HG03575 (cell line): ENCODE data around the gene PEX16.

Source experiments
- ATAC-seq: cut with Tn5 transposase; IDR thresholded peaks from one replicate; pipeline ENCODE4 v1.9.1; 2021; ENCODE audit not compliant: unreplicated experiment, insufficient number of reproducible peaks, low FRiP score; ENCODE audit errors: extremely low read depth

Gene PEX16

DNA sequence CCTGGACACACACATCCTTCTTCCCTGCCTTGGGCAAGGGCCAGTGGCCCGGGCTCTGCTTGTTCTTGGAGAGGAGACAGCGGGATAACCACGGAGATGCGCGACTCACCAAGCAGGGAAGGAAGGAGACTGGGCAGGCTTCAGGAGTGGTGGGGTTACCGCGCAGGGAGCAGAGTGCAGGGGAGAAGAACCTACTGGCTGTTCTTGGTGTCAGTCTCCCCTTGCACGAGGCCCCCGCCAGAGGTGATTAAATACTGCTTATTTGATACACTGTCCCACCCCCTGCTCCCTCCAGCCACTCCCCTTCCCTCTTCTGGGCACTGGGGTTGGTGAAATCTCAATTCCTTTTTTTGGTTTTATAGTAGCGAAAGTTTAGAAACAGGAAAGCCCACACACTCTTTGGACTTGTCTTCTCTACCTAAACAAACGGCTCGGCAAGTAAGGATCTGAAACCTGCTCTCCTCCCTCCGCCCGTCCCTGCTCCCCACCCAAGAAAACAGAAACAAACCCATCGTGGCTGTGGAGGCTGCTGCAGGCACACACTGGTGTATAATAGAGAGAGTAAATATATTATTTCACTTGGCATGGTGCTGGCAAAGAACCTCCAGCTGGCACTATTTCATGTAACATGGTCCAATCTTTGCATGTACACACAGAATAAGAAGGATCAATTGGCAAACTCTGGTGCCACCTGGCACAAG lies 15.6 kb upstream of the PEX16 start:
- no peak for ATAC-seq

DNA sequence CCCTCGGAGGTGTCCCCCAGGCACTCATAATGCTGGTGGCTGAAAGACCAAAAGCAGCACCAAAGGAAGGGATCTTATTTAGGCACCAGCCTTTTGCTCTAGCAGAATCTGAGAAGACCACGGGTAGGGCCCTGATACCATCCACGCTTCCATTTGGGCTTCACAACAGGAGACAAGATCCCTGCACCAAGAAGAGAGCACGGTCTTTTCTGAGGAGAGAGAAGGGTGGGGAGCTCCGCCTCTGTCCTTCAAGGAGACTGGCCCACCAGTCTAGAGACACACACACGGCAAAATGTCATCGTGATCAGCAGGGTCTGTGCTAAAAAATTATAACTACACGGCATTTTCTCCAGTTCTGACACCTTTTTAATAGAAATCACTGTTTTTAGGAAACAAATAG lies 14.5 kb upstream of the PEX16 start:
- ATAC-seq, result no peak

DNA sequence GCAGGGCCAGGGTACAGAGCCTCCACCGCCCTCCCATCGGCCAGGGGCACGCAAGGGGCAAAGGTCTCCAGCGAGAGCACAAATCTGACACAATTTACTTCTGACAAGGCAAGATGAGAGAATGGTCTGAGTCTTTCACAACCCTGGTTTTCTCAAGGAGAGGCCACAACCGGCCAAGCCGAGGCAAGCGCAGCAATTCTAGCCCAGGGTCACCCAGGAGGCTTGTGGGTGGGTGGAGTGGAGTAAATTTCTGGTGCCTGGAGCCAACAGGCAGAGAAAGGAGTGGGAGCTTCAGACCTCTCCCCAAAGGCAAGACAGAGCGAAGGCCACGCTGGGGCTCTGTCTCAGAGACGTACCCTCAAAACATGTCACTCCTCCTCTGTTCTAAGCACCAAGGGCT lies 14.1 kb upstream of the PEX16 start:
- no peak for ATAC-seq

DNA sequence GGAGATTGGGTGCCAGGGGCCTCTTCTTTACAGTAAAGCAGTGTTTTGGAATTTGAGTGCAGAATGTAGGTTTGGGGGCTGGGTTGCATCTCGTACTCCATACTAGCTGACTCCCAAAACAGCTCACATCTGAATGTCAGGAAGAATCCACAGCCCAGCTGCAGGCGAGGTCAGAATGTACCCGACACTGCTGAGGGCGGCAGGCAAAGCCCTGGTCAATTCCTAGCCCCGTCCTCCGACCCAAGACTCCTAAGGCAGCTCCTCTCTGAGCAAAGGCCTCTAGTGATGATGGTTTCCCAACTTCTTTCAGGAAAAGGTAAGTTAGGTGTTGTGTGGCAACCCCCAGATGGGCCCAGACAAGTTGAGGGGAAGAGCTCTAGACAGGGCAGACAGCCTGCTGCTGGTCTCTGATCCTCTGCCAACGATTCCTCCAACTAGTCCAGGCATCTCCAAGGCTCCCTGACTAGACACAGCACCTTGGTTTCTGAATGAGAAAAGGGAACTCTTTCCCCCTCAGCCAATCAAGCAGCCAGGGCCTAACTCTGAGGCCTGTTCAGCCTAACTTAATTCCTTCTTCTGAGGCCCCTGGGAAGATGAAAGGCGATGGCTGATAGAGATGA lies 13.4 kb upstream of the PEX16 start:
- ATAC-seq, result no peak

DNA sequence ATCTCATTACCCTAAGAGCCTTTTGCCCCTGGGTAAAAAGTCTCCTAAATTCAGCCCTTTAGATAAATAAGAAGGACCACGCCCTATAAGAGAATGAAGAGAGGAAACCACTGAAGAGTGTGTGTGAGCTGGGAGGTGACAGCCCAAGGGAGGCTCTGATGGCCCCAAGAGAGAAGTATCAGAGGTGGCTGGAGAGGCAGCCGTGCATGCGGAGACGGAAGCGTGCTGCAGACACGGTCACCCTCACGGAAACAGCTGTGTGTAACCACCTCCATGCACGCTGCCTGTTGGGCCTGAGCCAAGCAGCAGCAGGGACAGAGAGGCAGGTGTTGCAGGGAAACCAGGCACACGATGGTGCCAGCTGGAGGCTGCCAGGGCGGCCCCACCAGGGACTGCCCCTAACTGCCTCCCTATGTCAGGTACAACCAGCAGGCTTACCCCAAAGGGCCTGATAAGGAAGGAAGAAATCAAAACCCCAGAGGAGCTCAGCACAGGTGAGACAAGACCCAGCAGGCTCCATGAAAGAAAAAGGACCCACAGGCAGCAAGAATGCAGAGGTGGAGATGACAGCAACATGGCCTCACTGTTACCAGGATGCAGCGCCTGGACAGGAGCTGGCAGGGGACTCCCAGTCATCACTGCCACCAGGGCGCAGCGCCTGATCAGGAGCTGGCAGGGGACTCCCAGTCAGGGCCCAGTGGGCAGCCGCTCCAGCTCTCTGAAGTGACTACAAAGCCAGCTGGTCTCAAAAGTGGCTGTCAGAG lies 12.5 kb upstream of the PEX16 start:
- ATAC-seq, result peak; percentile 81

DNA sequence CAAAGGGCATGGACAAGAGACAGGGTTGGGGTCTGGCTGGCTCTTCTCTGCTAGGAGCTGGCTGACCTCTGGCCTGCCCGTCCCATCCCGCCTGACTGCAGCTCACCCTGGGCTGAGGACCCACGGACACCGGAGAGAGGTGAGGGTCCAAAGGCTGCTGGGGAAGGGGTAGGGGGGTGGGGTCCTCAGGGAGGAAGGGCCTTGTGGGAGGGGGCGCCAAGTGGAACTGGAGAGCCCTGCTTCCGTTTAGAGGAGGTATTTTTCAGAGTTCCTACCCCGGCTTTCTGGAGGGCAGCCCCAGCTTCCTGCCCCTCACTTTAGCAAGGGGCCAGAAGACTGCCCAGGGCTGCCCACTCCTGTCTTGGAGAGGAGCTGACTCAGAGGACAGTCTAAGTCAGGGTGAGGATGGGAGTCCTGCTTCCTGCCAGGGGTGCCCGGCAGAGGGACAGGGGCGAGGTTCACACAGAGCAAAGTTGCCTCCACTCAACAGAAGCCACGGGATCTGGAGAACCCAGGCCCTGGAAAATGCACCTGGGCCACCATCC lies 11.9 kb upstream of the PEX16 start:
- no peak for ATAC-seq

DNA sequence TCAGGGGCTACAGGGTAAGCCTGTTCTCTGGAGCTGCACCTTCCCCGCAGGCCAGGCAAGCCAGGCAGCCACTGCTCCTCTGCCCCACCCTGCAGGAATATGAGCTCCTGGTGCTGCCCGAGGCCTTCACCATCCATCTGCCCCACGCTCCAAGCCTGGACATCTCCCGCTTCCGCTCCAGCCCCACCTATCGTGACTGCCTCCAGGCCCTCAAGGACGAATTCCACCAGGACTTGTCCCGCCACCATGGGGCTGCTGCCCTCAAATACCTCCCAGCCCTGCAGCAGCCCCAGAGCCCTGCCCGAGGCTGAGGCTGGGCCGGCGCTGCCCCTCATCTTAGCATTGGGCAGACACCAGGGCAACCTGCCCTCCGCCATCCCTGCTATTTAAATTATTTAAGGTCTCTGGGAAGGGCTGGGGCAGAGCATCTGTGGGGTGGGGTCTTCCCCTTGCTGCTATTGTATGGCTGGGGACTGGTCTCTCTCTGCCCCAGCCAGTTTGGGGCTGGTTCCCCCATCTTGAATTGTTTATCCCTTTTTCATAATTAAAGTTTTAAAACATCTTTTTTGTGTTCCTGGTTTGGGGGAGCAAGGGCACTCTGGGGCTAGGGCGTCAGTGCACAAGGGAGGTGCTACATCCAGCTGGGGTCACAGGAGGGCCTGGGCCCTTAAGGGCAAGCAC lies 11.0 kb upstream of the PEX16 start:
- no peak for ATAC-seq

DNA sequence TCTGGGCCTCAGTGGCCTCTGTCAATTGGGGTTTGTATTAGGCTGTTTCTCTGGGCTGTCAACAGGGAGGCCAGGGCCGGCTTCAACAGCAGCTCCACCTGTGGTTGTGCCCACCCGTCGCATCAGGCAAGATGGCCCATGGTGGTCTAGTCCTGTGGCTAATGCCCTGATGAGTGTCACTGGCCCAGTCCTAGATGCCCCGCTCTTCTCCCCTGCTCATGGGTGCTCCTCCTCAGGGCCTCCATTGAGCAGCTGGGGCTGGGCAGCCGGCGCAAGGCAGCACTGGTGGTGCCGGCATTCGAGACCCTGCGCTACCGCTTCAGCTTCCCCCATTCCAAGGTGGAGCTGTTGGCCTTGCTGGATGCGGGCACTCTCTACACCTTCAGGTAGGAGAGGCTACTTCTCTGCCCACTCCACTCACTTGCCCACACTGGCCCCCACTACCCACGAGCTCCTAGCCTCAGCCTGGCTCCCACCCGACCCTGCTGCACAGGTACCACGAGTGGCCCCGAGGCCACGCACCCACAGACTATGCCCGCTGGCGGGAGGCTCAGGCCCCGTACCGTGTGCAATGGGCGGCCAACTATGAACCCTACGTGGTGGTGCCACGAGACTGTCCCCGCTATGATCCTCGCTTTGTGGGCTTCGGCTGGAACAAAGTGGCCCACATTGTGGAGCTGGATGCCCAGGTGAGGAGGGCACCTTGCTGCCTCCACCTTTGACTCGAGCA lies 10.2 kb upstream of the PEX16 start:
- ATAC-seq, result no peak

DNA sequence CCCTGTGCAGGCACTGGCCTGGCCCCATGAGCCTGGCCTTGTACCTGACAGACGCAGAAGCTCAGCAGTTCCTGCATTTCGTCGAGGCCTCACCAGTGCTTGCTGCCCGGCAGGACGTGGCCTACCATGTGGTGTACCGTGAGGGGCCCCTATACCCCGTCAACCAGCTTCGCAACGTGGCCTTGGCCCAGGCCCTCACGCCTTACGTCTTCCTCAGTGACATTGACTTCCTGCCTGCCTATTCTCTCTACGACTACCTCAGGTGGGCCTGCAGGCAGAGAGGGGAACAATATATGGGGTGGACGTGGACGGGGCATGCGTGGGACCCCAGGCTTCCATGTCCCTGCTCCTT lies 9.6 kb upstream of the PEX16 start:
- ATAC-seq, result no peak

DNA sequence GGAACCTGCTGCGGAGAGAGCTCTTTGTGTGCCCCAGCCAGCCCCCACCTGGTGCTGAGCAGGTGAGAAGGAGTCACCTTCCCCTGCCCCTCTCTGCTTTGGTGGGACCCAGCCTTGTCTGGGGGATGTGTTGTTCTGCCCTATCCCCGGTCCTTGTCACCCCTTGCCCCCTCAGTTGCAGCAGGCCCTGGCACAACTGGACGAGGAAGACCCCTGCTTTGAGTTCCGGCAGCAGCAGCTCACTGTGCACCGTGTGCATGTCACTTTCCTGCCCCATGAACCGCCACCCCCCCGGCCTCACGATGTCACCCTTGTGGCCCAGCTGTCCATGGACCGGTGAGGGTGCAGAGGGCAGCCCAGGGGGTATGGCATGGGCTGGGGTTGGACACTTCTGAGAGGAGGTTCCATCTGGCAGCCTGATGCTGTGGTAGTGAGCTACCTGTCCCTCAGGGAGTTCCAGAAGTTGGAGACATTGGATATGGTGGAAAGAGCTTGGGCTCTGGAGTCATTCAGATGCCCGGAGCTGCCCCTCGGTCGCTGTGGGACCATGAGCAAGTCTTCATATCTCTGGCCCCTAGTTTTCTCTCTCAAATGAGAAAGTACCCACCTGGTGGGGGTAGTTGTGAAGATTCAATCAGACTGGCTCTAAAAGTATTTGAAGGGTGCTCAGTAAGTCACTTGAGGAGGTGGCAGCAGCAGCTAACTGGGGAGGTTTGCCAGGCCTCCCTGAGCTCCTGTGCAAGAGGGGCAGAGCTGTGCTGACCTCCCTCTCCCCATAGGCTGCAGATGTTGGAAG lies 9.1 kb upstream of the PEX16 start:
- ATAC-seq, result no peak

DNA sequence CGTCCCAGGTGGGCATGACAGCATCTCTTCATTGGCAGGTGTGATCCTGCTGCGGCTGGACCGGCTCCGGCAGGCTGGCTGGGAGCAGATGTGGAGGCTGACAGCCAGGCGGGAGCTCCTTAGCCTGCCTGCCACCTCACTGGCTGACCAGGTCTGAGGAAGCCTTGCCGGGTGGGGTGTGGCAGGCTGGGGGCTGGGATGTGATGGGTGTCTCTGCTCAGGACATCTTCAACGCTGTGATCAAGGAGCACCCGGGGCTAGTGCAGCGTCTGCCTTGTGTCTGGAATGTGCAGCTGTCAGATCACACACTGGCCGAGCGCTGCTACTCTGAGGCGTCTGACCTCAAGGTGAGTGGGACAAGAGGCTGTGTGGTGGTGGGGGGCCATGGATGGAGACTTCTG lies 8.3 kb upstream of the PEX16 start:
- ATAC-seq, result no peak

DNA sequence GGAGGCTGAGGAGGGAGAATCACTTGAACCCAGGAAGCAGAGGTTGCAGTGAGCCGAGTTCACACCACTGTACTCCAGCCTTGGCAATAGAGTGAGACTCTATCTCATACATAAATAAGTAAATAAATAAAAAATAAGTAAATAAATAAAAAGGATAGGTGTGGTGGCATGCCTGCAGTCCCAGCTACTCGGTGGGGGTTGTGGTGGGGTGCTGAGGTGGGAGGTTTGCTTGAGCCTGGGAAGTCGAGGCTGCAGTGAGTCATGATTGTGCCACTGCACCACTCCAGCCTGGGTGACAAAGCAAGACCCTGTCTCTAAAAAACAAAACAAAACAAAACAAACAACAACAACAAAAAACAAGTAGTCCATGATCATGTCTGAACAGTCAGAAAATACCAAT lies 7.9 kb upstream of the PEX16 start:
- no peak for ATAC-seq

DNA sequence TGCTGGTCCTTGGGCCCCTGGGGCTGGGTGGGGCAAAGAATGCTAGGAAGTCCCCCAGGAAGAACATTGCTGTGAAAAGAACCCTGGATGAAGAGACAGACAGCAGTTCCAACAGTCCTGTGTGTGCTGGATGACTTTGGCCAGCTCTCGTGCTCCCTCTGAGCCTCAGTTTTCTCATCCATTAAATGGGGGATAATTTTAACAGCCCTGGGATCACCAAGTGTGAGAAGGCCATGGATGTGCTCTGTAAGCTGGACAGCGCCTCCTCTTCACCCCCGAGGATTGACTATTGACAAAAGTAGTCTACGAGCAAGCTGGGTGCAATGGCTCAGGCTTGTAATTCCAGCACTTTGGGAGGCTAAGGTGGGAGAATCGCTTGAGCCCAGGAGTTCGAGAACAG lies 7.2 kb upstream of the PEX16 start:
- ATAC-seq, result no peak

DNA sequence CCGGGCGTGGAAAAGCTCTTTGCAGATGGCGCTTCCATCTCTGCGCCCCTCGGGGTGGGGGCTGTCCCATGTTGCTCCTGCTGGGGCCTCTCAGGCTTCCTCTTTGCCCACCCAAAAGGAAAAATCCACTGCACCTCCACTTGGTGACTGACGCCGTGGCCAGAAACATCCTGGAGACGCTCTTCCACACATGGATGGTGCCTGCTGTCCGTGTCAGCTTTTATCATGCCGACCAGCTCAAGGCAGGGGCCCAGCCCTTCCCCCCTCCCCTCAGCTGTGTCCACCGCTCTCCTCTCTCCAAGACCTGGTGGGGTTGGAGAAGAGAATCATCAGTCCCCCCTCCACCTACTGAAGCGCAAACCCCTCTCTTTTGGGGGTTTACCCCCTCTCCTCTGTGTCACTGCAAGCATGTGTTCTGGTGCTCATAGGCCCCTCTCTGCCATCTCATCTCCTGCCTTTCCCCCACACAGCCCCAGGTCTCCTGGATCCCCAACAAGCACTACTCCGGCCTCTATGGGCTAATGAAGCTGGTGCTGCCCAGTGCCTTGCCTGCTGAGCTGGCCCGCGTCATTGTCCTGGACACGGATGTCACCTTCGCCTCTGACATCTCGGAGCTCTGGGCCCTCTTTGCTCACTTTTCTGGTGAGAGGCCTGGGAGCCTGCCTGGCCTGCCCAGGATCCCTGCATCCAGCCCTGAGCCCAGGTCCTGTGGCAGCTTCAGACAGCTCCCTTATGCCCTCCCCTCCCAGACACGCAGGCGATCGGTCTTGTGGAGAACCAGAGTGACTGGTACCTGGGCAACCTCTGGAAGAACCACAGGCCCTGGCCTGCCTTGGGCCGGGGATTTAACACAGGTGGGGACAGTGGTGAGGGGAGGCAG lies 6.6 kb upstream of the PEX16 start:
- ATAC-seq, result no peak

DNA sequence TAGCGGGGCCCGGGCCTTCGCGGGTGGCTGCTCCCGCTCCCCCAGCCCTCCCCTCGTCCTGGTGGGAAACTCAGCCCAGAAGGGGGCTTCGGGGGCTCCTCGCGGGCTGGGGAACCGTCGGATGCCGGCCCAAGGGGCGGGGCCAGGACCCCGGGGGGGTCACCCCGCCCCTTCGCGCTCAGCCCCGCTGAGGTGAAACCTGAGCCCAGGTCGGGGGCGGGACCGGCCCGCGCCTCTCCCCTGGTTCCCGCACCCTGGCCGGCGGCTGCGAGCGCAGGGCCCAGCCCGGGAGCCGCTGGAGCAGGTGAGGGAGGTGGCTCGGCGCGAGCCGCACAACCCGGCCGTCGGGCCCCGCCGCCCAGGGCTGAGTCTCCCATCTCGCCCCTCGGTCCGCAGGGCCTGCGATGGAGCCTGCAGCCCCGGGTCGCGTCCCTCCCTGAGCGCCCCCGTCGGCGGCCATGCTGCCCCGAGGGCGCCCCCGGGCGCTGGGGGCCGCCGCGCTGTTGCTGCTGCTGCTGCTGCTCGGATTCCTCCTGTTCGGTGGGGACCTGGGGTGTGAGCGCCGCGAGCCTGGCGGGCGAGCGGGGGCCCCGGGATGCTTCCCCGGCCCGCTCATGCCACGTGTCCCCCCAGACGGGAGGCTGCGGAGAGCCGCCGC lies 4.9 kb upstream of the PEX16 start, which contains the start of gene LARGE2:
Gene LARGE2, plus strand, starts transcription at position 232 of the 658 bp plus-strand sequence. Its CDS starts 227 bp downstream, at position 459.
- ATAC-seq, result no peak

DNA sequence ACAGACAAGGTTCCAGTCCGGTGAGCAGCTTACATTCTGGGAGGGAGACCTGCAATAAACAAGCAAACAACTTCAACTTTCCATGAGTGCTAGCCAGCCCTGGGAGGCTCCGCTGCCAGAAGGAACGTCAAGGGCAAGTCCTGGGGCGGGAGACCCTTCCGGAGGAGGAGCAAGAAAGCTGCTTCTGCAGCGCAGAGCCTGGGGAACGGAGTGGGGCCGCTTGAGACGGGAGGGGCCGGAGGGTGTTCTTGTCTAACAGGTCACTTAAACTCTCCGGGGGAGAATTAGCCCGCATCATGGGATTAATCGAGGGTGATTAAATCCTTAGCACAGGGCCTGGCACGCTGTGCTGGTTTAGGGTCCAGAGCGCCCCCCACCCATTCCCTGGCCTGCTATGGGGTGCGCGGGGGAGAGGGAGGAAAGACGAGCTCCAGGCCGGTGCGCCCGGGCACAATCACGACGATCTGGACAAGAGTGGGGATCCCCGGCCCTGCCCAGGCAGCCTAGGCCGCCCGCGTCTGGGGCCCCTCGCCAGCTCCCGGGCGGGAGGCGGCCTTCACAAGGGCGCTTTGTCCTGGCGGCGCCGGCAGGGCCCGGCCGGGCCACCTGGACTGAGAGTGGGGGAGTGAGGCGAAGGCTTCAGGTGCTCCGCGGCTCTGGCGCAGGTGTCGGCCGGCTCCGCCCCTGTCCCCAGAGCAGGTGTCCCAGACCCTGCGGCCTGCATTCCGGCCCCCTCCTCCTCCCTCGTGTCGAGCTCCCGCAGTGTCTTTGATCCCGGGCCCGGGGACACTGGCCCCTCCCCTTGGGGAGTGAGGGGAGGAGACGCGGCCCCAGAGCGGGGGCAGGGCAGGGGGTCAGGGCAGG lies 4.1 kb upstream of the PEX16 start:
- ATAC-seq, result no peak
